ENCODE data around the gene C1GALT1C1L. TPM values are rescaled to one million over a fixed set of nuclear protein-coding genes. Genes with fewer than 3 reads are reported as not detected.

The C1GALT1C1L gene
- total and polyA plus RNA-seq, 2 donors (not counting 1 experiment from before 2014, with no cell fraction given): not detected

GRCh38 chr2:43653506-43653905 lies 22.7 kb downstream of the C1GALT1C1L start:
- no peak overlapping the region for H3K9ac ChIP-seq (ENCODE audit: low read length)
- H4K20me1 ChIP-seq (ENCODE audit: control insufficient read depth, insufficient read depth, low read length, poor library complexity, severe bottlenecking): no peaks in the 10 kb centered on the region
- no peaks in the 10 kb centered on the region for H3K79me2 ChIP-seq (ENCODE audit: control insufficient read depth, insufficient read depth, low read length)
- H3K4me3 ChIP-seq (ENCODE audit: control extremely low read depth in 1 of 5, extremely low read depth in 1 of 5, insufficient read depth in 1 of 5, low read depth in 2 of 5, low read length in 4 of 5): no peak overlapping the region
- WGBS (ENCODE audit: insufficient coverage): no CpG with 5 or more reads among the region's 2 CpGs
- H3K27me3 Mint-ChIP-seq: peaks cover 32% of the 10 kb centered on the region
- DNase-seq (no peak), ATAC-seq (ENCODE audit: low read depth) (no peak)
- no peak overlapping the region for H3K4me2 ChIP-seq (replicated peaks; ENCODE audit: low read depth, low read length, poor library complexity, severe bottlenecking)
- POLR2A ChIA-PET: no interaction called here
- intact Hi-C loops (cut with micrococcal nuclease): no loop called here
- no peak overlapping the region for H3K27ac ChIP-seq (ENCODE audit: low read length in 2 of 2)
- H3K27ac Mint-ChIP-seq: no peak overlapping the region
- no peak overlapping the region for H3K4me3 Mint-ChIP-seq
- no peaks in the 10 kb centered on the region for H3K4me1 ChIP-seq (ENCODE audit: control insufficient read depth in 2 of 2, insufficient read depth in 2 of 2, low read length in 2 of 2)
- H3K4me1 Mint-ChIP-seq: no peaks in the 10 kb centered on the region
- CTCF ChIA-PET: no interaction called here
- H3K27me3 ChIP-seq (replicated peaks in 1 of 4; ENCODE audit: control extremely low read depth in 1 of 4, control insufficient read depth in 3 of 4, insufficient read depth in 4 of 4, low read length in 3 of 4): peaks cover 0 to 7% (median 3%) of the 10 kb centered on the region in 4 experiments
- H2AFZ ChIP-seq (ENCODE audit: insufficient read depth, low read depth, low read length, poor library complexity, severe bottlenecking): no peak overlapping the region
- no peaks in the 10 kb centered on the region for H3K9me3 Mint-ChIP-seq (ENCODE audit: insufficient read depth)
- no peaks in the 10 kb centered on the region for H3K9me3 ChIP-seq (ENCODE audit: control extremely low read depth in 1 of 3, control insufficient read depth in 2 of 3, insufficient read depth in 1 of 3, low read length in 2 of 3)
- TF ChIP-seq EZH2 (IDR thresholded peaks at IDR 0.05; ENCODE audit: borderline replicate concordance, insufficient read depth, low read depth, low read length, poor library complexity, severe bottlenecking): no peak
- TF ChIP-seq CTCF (IDR thresholded peaks at IDR 0.05): no peak
- no peaks in the 10 kb centered on the region for H3K36me3 ChIP-seq (replicated peaks in 1 of 2; ENCODE audit: control extremely low read depth in 1 of 2, control insufficient read depth in 1 of 2, extremely low read depth in 1 of 2, insufficient read depth in 2 of 2, low read length in 1 of 2)

- CTCF ChIA-PET: no interaction called here
These were observed 27.1 kb downstream of the C1GALT1C1L start for GRCh38 chr2:43648994-43649701.

More at GRCh38 chr2:43648994-43649701, 27.1 kb downstream of the C1GALT1C1L start:
- Histone ChIP-seq H3K27me3 (replicated peaks in 1 of 4; ENCODE audit: control extremely low read depth in 1 of 4, control insufficient read depth in 3 of 4, insufficient read depth in 4 of 4, low read length in 3 of 4) (peaks cover 0 to 10% (median 5%) of the 10 kb centered on the region in 4 experiments), H3K27ac (ENCODE audit: low read length in 2 of 2) (no peak overlapping the region), H3K4me1 (ENCODE audit: control insufficient read depth in 2 of 2, insufficient read depth in 2 of 2, low read length in 2 of 2) (no peaks in the 10 kb centered on the region), H3K79me2 (ENCODE audit: control insufficient read depth, insufficient read depth, low read length) (no peaks in the 10 kb centered on the region), H4K20me1 (ENCODE audit: control insufficient read depth, insufficient read depth, low read length, poor library complexity, severe bottlenecking) (no peaks in the 10 kb centered on the region), H3K9me3 (ENCODE audit: control extremely low read depth in 1 of 3, control insufficient read depth in 2 of 3, insufficient read depth in 1 of 3, low read length in 2 of 3) (no peaks in the 10 kb centered on the region), H3K9ac (ENCODE audit: low read length) (no peak overlapping the region), H2AFZ (ENCODE audit: insufficient read depth, low read depth, low read length, poor library complexity, severe bottlenecking) (no peak overlapping the region), H3K4me3 (ENCODE audit: control extremely low read depth in 1 of 5, extremely low read depth in 1 of 5, insufficient read depth in 1 of 5, low read depth in 2 of 5, low read length in 4 of 5) (no peak overlapping the region), H3K36me3 (replicated peaks in 1 of 2; ENCODE audit: control extremely low read depth in 1 of 2, control insufficient read depth in 1 of 2, extremely low read depth in 1 of 2, insufficient read depth in 2 of 2, low read length in 1 of 2) (no peaks in the 10 kb centered on the region), H3K4me2 (replicated peaks; ENCODE audit: low read depth, low read length, poor library complexity, severe bottlenecking) (no peak overlapping the region)
- TF ChIP-seq CTCF (IDR thresholded peaks at IDR 0.05) (no peak), EZH2 (IDR thresholded peaks at IDR 0.05; ENCODE audit: borderline replicate concordance, insufficient read depth, low read depth, low read length, poor library complexity, severe bottlenecking) (no peak)
- no peak for ATAC-seq (ENCODE audit: low read depth)
- Mint-ChIP-seq H3K4me1 (no peaks in the 10 kb centered on the region), H3K27me3 (peaks cover 36% of the 10 kb centered on the region), H3K9me3 (ENCODE audit: insufficient read depth) (no peaks in the 10 kb centered on the region), H3K4me3 (no peak overlapping the region), H3K27ac (no peak overlapping the region)
- intact Hi-C loops (cut with micrococcal nuclease): no loop called here
- no peak for DNase-seq
- POLR2A ChIA-PET: no interaction called here
- 100% methylated on average over 1 of the region's 3 CpGs for WGBS (ENCODE audit: insufficient coverage)
